AG09319 (cell line): ENCODE results near the gene SLC47A2.
"Not testable (repeated sequence)": the region's sequence is repeated elsewhere in the genome, so short reads cannot be mapped to it uniquely, and the experiment has no call there.

ENCODE experiments used
- DNase-seq: peaks from one replicate; pipeline ENCODE4 v3.0.0-alpha.2; 2010; ENCODE audit warnings: low read depth; ENCODE audit errors: extremely low read depth
- CTCF ChIP-seq: IDR thresholded peaks from 2 replicates; pipeline ENCODE4 v1.5.1; 2011; ENCODE audit warnings: low read depth, mild to moderate bottlenecking, inconsistent platforms, low read length, moderate library complexity

The SLC47A2 gene

DNA sequence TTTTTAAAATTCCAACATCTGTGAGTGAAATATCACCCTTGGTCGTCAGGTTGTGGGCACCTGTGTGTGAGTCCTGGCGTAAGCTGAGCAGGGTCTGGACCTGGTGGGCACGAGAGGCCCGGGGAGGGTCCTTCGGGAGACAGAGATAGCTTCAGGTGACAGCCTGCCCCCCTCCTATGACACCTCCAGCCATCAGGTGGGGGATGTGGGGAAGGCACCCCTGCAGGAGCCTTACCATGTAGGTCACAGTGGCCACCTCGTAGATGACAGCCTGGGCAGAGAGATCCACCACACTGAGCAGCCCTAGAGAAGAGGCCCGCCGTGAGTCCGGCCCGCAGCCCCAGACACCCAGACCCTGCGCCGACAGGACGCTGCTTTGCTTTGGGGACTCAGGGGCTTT lies 11.2 kb downstream of the SLC47A2 start:
- no peak for DNase-seq
- TF ChIP-seq CTCF = no peak

DNA sequence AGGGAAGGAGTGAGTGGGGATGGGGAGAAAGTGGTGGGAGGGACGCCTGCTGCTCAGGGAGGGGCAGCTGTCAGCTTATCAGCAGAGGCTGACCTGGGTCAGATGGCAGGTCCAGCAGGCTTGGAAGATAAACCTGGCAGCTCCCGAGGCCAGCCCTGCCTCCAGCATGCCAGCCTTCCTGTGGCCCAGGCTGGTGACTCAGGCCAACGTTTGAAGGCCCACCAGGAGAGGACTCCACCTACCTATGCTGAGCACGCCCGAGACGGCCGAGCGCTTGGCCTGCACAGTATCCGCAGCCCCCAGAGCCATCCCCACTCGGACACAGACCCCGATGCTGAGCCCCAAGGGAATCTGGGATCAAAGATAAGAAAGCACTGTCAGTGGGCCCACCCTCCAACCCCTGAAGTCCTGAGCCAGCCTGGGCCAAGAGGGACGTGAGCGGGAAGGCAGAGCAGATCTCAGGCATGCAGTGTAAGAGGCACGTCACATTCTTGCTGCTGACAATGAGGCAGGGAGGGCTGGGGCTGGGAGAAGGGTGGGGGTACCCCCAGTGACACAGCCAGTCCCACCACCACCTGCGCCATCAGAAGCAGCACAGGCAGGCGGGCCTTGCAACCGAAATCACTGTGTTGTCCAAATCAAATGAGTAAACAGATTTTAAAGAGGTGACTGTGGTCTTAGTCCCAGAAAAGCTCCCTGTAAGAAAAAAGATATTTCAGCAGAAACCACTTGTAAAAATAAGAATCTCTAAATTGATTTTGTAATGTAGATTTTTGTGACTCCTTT lies 12.4 kb downstream of the SLC47A2 start:
- no peak for TF ChIP-seq CTCF
- no peak for DNase-seq

DNA sequence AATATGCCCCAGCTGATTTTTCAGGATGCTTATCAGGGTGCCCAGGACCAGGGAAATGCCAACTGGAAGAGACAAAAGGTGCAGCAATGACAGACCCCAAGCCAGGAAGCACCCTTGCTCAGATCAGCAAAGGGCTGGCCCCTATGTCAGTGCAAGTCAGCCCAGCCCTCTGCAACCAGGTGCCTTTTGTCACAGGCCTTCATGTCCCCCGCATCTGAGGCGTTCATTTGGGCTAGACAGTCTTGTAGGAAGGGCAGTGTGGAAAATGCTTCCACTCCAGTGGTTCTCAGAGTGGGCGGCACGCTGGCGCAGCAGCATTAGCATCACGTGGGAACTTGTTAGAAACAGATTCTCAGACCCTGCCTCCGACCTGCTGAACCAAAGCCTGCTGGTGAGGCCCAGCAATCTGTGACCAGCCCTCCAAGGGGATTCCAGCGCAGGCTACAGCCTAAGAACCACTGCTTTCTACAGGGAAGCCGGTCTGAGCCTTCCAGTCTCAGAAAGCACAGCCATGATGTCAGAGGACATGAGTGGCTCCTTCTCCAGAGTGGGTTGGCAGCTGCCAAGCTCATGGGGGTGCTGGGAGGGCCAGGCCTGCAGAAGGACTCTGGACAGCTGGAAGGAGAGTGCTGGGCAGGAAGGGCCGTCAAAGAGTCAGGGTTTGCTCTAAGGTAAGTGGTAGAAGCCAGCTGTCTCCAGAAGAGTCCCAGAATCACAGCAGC lies 13.1 kb downstream of the SLC47A2 start:
- TF ChIP-seq CTCF = no peak
- no peak for DNase-seq

- DNase-seq = no peak
- no peak for TF ChIP-seq CTCF
Measured at GRCh38 chr17:19702217-19702641, 14.2 kb downstream of the SLC47A2 start.

DNA sequence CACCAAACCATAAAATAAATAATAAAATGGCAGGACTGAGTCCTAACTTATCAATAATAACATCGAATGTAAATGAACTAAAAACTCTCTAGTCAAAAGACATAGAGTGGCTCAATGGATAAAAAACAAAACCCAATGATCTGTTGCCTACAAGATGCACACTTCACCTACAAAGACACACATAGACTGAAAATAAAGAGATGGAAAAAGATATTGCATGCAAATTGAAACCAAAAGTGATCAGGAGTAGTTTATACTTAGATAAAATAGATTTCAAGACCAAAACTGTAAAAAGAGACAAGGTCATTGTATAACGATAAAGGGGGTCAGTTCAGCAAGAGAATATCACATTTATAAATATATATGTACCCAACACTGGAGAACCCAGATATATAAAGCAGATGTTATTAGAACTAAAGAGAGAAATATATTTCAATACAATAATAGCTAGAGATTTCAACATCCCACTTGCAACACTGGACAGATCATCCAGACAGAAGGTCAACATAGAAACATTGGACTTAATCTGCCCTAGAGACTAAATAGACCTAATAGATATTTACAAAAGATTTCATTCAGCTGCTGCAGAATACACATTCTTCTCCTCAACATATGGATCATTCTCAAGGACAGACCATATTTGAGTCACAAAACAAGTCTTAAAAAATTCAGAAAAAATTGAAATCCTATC lies 29.8 kb downstream of the SLC47A2 start:
- DNase-seq = no peak
- no peak for TF ChIP-seq CTCF

DNA sequence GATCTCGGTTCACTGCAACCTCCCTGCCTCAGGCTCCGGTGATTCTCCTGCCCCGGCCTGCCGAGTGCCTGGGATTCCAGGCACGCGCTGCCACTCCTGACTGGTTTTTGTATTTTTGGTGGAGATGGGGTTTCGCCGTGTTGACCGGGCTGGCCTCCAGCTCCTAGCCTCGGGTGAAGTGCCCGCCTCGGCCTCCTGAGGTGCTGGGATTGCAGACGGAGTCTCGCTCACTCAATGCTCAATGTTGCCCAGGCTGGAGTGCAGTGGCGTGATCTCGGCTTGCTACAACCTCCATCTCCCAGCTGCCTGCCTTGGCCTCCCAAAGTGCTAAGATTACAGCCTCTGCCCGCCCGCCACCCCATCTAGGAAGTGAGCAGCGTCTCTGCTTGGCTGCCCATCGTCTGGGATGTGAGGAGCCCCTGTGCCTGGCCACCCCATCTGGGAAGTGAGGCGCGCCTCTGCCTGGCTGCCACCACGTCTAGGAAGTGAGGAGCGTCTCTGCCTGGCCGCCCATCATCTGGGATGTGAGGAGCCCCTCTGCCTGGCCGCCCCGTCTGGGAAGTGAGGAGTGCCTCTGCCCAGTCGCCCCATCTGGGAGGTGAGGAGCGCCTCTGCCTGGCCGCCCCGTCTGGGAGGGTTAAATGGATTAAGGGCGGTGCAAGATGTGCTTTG lies 31.3 kb downstream of the SLC47A2 start:
- not testable (repeated sequence) for DNase-seq

GRCh38 chr17:19683117-19683516 lies 33.3 kb downstream of the SLC47A2 start:
- TF ChIP-seq CTCF = no peak
- no peak for DNase-seq
